ENCODE data around the gene CCDC152. TPM values are rescaled to one million over a fixed set of nuclear protein-coding genes. Genes with fewer than 3 reads are reported as not detected.

Gene CCDC152
- total and polyA plus RNA-seq, 10 of the 15 experiments (the other 5 are each of a cell fraction or from before 2014, with no cell fraction given): 0.12 to 25.8 (median 13.5) TPM

GRCh38 chr5:42756606-42757601 lies at the start of gene CCDC152 (continued):
- TF ChIP-seq CEBPZ (IDR thresholded peaks at IDR 0.05; ENCODE audit: low read depth, low read length) (no peak), RUNX3 (IDR thresholded peaks at IDR 0.05; ENCODE audit: low read length) (peak; percentile 49), YY1 (IDR thresholded peaks at IDR 0.05; ENCODE audit: low read depth, low read length) (peak; percentile 63), RBBP5 (conservative IDR thresholded peaks at IDR 0.05) (no peak), ZNF24 (IDR thresholded peaks at IDR 0.05) (no peak), ETV6 (conservative IDR thresholded peaks at IDR 0.05 in 1 of 2, IDR thresholded peaks at IDR 0.05 in 1 of 2; ENCODE audit: borderline replicate concordance in 1 of 2, low read depth in 1 of 2) (peak in 1 of 2 experiments; percentile 64; a peak in 2 of 4 replicates), ZZZ3 (IDR thresholded peaks at IDR 0.05; ENCODE audit: control insufficient read depth, insufficient read length, low read depth) (no peak), RELA (IDR thresholded peaks at IDR 0.05; ENCODE audit: borderline replicate concordance, partially characterized antibody) (no peak), SKIL (IDR thresholded peaks at IDR 0.05; ENCODE audit: low read depth, poor library complexity, severe bottlenecking) (no peak), KAT2A (conservative IDR thresholded peaks at IDR 0.05; ENCODE audit: control insufficient read depth, low read depth, low read length) (no peak), BHLHE40 (IDR thresholded peaks at IDR 0.05; ENCODE audit: borderline replicate concordance in 1 of 2, low read depth in 2 of 2, low read length in 1 of 2) (no peak), ATF2 (IDR thresholded peaks at IDR 0.05; ENCODE audit: low read length) (no peak), BCL3 (IDR thresholded peaks at IDR 0.05; ENCODE audit: borderline replicate concordance, insufficient read depth, low read depth, low read length, poor library complexity, severe bottlenecking) (no peak), FOXM1 (IDR thresholded peaks at IDR 0.05; ENCODE audit: low read depth, low read length) (0 out of 2 replicates have a peak, but pooled peaks have one; percentile 21), BACH1 (IDR thresholded peaks at IDR 0.05; ENCODE audit: borderline replicate concordance) (no peak), MEF2A (IDR thresholded peaks at IDR 0.05; ENCODE audit: insufficient read depth, low read depth, low read length) (no peak), NR2F1 (conservative IDR thresholded peaks at IDR 0.05) (no peak), STAT1 (conservative IDR thresholded peaks at IDR 0.05) (no peak), SIX5 (IDR thresholded peaks at IDR 0.05; ENCODE audit: low read depth, low read length, severe bottlenecking) (peak; percentile 25), IKZF2 (IDR thresholded peaks at IDR 0.05) (0 out of 4 replicates have a peak, but pooled peaks of 1 of the 2 experiments have one; percentile 8)
